ENCODE data around the gene JPH3. TPM values are rescaled to one million over a fixed set of nuclear protein-coding genes. Genes with fewer than 3 reads are reported as not detected.

The JPH3 gene
- polyA plus RNA-seq, 1 donor (not counting 4 experiments of a cell fraction or from before 2014, with no cell fraction given): not detected

- Histone ChIP-seq H3K9me3 (ENCODE audit: control insufficient read depth, low read depth, low read length) (no peaks in the 10 kb centered on the region), H3K9ac (ENCODE audit: control insufficient read depth, extremely low read depth, insufficient read depth, low read length) (no peak overlapping the region), H4K20me1 (ENCODE audit: control insufficient read depth, extremely low read depth, insufficient read depth, low read length) (no peaks in the 10 kb centered on the region), H3K36me3 (ENCODE audit: control insufficient read depth in 2 of 2, extremely low read depth in 1 of 2, insufficient read depth in 2 of 2, low read length in 2 of 2) (peaks cover 0 to 20% of the 10 kb centered on the region in 2 experiments), H3K79me2 (ENCODE audit: control insufficient read depth, insufficient read depth, low read length) (no peaks in the 10 kb centered on the region), H3K4me2 (ENCODE audit: control insufficient read depth, extremely low read depth, insufficient read depth, low read depth, low read length) (no peak overlapping the region), H3K27ac (ENCODE audit: control insufficient read depth, insufficient read depth, low read length) (no peak overlapping the region), H3K4me3 (ENCODE audit: control insufficient read depth in 2 of 3, extremely low read depth in 1 of 3, insufficient read depth in 2 of 3, low read depth in 1 of 3, low read length in 3 of 3) (no peak overlapping the region), H2AFZ (ENCODE audit: control insufficient read depth, low read length) (no peak overlapping the region), H3K27me3 (ENCODE audit: control insufficient read depth, extremely low read depth, insufficient read depth, low read length) (no peaks in the 10 kb centered on the region), H3K9me1 (ENCODE audit: control insufficient read depth, extremely low read depth, insufficient read depth, low read length) (no peaks in the 10 kb centered on the region), H3K4me1 (ENCODE audit: control insufficient read depth, extremely low read depth, insufficient read depth, low read length) (no peaks in the 10 kb centered on the region)
- no peak for DNase-seq (ENCODE audit: low read depth, low spot score)
- dilution Hi-C loops (cut with MboI; ENCODE audit: extremely low pct_ligation_motif_present, low sequenced_read_pairs): no loop called here
- no peak for FAIRE-seq
- TF ChIP-seq, protein P1, sequence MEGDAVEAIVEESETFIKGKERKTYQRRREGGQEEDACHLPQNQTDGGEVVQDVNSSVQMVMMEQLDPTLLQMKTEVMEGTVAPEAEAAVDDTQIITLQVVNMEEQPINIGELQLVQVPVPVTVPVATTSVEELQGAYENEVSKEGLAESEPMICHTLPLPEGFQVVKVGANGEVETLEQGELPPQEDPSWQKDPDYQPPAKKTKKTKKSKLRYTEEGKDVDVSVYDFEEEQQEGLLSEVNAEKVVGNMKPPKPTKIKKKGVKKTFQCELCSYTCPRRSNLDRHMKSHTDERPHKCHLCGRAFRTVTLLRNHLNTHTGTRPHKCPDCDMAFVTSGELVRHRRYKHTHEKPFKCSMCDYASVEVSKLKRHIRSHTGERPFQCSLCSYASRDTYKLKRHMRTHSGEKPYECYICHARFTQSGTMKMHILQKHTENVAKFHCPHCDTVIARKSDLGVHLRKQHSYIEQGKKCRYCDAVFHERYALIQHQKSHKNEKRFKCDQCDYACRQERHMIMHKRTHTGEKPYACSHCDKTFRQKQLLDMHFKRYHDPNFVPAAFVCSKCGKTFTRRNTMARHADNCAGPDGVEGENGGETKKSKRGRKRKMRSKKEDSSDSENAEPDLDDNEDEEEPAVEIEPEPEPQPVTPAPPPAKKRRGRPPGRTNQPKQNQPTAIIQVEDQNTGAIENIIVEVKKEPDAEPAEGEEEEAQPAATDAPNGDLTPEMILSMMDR (optimal IDR thresholded peaks at IDR 0.05 in 1 of 3, IDR thresholded peaks at IDR 0.05 in 1 of 3, conservative IDR thresholded peaks at IDR 0.05 in 1 of 3; ENCODE audit: extremely low read depth in 1 of 3, insufficient read depth in 2 of 3, low read length in 3 of 3): no peak
- TF ChIP-seq EZH2 (IDR thresholded peaks at IDR 0.05; ENCODE audit: low read length): no peak
Measured at GRCh38 chr16:87723226-87723623, 120.9 kb downstream of the JPH3 start.

DNA sequence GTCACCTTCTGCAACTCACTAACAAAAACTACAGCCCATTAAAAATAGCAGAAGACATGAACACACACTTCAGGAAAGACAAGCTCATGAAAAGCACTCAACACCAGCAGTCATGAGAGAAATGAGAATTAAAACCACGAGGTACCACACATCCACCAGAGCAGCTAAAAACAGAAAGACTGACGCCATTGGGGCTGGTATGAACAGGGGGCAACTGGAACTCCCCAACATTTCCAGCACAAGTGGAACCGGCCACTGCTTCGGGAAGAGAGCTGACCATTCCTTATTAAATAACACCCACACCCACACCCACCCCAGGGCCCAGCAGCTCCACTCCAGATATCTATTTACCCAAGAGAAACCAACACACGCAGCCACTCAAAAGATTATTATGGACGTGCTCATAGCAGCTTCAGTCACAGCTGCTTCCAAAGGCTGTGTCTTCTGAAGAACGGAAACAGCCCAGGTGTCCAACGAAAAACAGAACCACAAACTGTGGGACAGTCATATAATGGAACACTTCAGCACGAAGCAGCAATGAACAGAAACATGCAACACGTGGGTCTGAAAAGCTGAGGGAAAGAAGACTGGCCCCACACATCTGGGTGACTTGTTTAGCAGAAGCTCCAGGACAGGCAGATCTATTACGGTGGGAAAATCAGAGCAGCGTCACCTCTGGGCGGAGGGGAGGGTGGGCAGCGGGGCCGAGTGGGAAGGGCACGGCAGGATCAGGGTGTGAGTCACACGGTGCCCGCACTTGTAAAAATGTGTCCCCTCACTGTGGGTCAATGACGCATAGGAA lies 122.4 kb downstream of the JPH3 start:
- Histone ChIP-seq H3K9me3 (ENCODE audit: control insufficient read depth, low read depth, low read length) (no peaks in the 10 kb centered on the region), H3K9ac (ENCODE audit: control insufficient read depth, extremely low read depth, insufficient read depth, low read length) (no peak overlapping the region), H3K27ac (ENCODE audit: control insufficient read depth, insufficient read depth, low read length) (no peak overlapping the region), H3K36me3 (ENCODE audit: control insufficient read depth in 2 of 2, extremely low read depth in 1 of 2, insufficient read depth in 2 of 2, low read length in 2 of 2) (peaks cover 7 to 25% of the 10 kb centered on the region in 2 experiments), H3K4me3 (ENCODE audit: control insufficient read depth in 2 of 3, extremely low read depth in 1 of 3, insufficient read depth in 2 of 3, low read depth in 1 of 3, low read length in 3 of 3) (no peak overlapping the region), H4K20me1 (ENCODE audit: control insufficient read depth, extremely low read depth, insufficient read depth, low read length) (no peaks in the 10 kb centered on the region), H3K9me1 (ENCODE audit: control insufficient read depth, extremely low read depth, insufficient read depth, low read length) (no peaks in the 10 kb centered on the region), H2AFZ (ENCODE audit: control insufficient read depth, low read length) (no peak overlapping the region), H3K4me2 (ENCODE audit: control insufficient read depth, extremely low read depth, insufficient read depth, low read depth, low read length) (no peak overlapping the region), H3K4me1 (ENCODE audit: control insufficient read depth, extremely low read depth, insufficient read depth, low read length) (no peaks in the 10 kb centered on the region), H3K27me3 (ENCODE audit: control insufficient read depth, extremely low read depth, insufficient read depth, low read length) (no peaks in the 10 kb centered on the region), H3K79me2 (ENCODE audit: control insufficient read depth, insufficient read depth, low read length) (no peaks in the 10 kb centered on the region)
- DNase-seq (ENCODE audit: low read depth, low spot score): no peak
- TF ChIP-seq EZH2 (IDR thresholded peaks at IDR 0.05; ENCODE audit: low read length): no peak
- TF ChIP-seq, protein P1 (optimal IDR thresholded peaks at IDR 0.05 in 1 of 3, IDR thresholded peaks at IDR 0.05 in 1 of 3, conservative IDR thresholded peaks at IDR 0.05 in 1 of 3; ENCODE audit: extremely low read depth in 1 of 3, insufficient read depth in 2 of 3, low read length in 3 of 3): no peak
- dilution Hi-C loops (cut with MboI; ENCODE audit: extremely low pct_ligation_motif_present, low sequenced_read_pairs): no loop called here
- FAIRE-seq: no peak
